HCT116 (cell line): ENCODE data around the gene DENND1A. TPM values are rescaled to one million over a fixed set of nuclear protein-coding genes. Genes with fewer than 3 reads are reported as not detected.

Experiments used
- ATAC-seq: fragments of 200-7000 bp; cut with Tn5 transposase; 2 replicates; pipeline ENCODE4 v1.9.1; 2020; ENCODE audit warnings: mild to moderate bottlenecking, moderate library complexity
- BruUV-seq: library from RNA; stranded (reverse); fragments of 400-500 nt; replicated peaks from 2 replicates; lab custom pipeline; 2021; lab: Mats Ljungman, UMichigan
- CTCF ChIA-PET: fragments of 300-600 bp; sonication (Branson Sonifier 250); formaldehyde crosslinking; loops from one replicate; lab custom pipeline; 2021; ENCODE audit warnings: antibody characterized with exemption; lab: Charles Lee
- POLR2A ChIA-PET: fragments of 300-600, 350-600 bp; sonication (Branson Sonifier 250); formaldehyde crosslinking; loops from one replicate; lab custom pipeline; 2021; ENCODE audit warnings: antibody characterized with exemption; lab: Charles Lee
- RAD21 ChIA-PET, 2 experiments: fragments of 300-600 bp; sonication (Branson Sonifier 250); formaldehyde crosslinking; loops; one replicate each; lab custom pipeline; 2023; ENCODE audit warnings: low total read pairs in 2 of 2; ENCODE audit not compliant: uncharacterized antibody in 2 of 2, unreplicated experiment in 2 of 2, low non-redundant PET in 1 of 2; lab: Charles Lee
- DNase-seq: peaks from one replicate; pipeline ENCODE4 v3.0.0-alpha.2; 2010; ENCODE audit warnings: low read depth, low spot score
- H2AFZ ChIP-seq: fragments of 200-600 bp; shearing (Covaris generic), sonication (generic); 2 replicates; pipeline ENCODE4 v1.6.1; 2017; ENCODE audit warnings: low read depth, mixed run types, mixed read lengths, antibody characterized with exemption, low read length; ENCODE audit not compliant: poor library complexity, severe bottlenecking
- H3K27ac ChIP-seq: 2 replicates; pipeline ENCODE4 v1.5.1; 2012; ENCODE audit warnings: low read depth, low read length
- H3K27me3 ChIP-seq: fragments of 200-600 bp; sonication (generic); 2 replicates; pipeline ENCODE4 v1.6.1; 2016; ENCODE audit warnings: mixed run types, low read length, mixed read lengths; ENCODE audit not compliant: insufficient read depth
- H3K36me3 ChIP-seq, 2 experiments: fragments of 200-500 bp in 1 of 2; fragments of 200-600 bp in 1 of 2; sonication (Bioruptor generic) in 1 of 2; sonication (generic) in 1 of 2; 2 replicates each; pipeline versions ENCODE4 v1.5.1 to v1.6.1; 2014 to 2016; ENCODE audit warnings: low read length in 2 of 2, inconsistent platforms in 1 of 2, mixed read lengths in 1 of 2, mixed run types in 1 of 2; ENCODE audit not compliant: insufficient read depth in 2 of 2, control insufficient read depth in 1 of 2
- H3K4me1 ChIP-seq, 2 experiments: fragments of 200-600 bp in 1 of 2; sonication (generic) in 1 of 2; 2 replicates each; pipeline versions ENCODE4 v1.5.1 to v1.6.1; 2012 to 2017; ENCODE audit warnings: low read length in 2 of 2, inconsistent platforms in 1 of 2, mild to moderate bottlenecking in 1 of 2, mixed read lengths in 1 of 2, mixed run types in 1 of 2, moderate library complexity in 1 of 2; ENCODE audit not compliant: insufficient read depth in 2 of 2, control insufficient read depth in 1 of 2
- H3K4me2 ChIP-seq: fragments of 200-600 bp; sonication (generic); 2 replicates; pipeline ENCODE4 v1.6.1; 2017; ENCODE audit warnings: mixed run types, low read length, mixed read lengths
- H3K4me3 ChIP-seq, 2 experiments: fragments of 200-600 bp in 1 of 2; sonication (generic) in 1 of 2; replicated peaks in 1 of 2; 2 replicates each; pipeline ENCODE4 v1.5.1; 2011 to 2016; ENCODE audit warnings: low read length in 2 of 2, control low read depth in 1 of 2, low read depth in 1 of 2, mild to moderate bottlenecking in 1 of 2, mixed read lengths in 1 of 2, mixed run types in 1 of 2
- H3K79me2 ChIP-seq: fragments of 200-600 bp; sonication (generic); 2 replicates; pipeline ENCODE4 v1.6.1; 2017; ENCODE audit warnings: mild to moderate bottlenecking, mixed run types, low read length, moderate library complexity, mixed read lengths; ENCODE audit not compliant: insufficient read depth
- H3K9ac ChIP-seq: fragments of 200-600 bp; sonication (generic); 2 replicates; pipeline ENCODE4 v1.6.1; 2016; ENCODE audit warnings: low read length, mixed read lengths
- H3K9me2 ChIP-seq: fragments of 200-600 bp; sonication (generic), shearing (Covaris generic); 2 replicates; pipeline ENCODE4 v1.6.1; 2017; ENCODE audit warnings: mixed run types, mild to moderate bottlenecking, moderate library complexity; ENCODE audit not compliant: insufficient read depth
- H3K9me3 ChIP-seq, 2 experiments: fragments of 200-500 bp in 1 of 2; fragments of 200-600 bp in 1 of 2; sonication (Bioruptor generic) in 1 of 2; sonication (generic) in 1 of 2; 2 replicates each; pipeline ENCODE4 v1.6.1; 2014 to 2017; ENCODE audit warnings: low read length in 2 of 2, mixed read lengths in 2 of 2, inconsistent platforms in 1 of 2, low read depth in 1 of 2, mild to moderate bottlenecking in 1 of 2, mixed run types in 1 of 2, moderate library complexity in 1 of 2; ENCODE audit not compliant: control insufficient read depth in 1 of 2, insufficient read depth in 1 of 2
- H4K20me1 ChIP-seq: fragments of 200-600 bp; sonication (generic), shearing (Covaris generic); 2 replicates; pipeline ENCODE4 v1.6.1; 2017; ENCODE audit warnings: mixed run types, mild to moderate bottlenecking, moderate library complexity; ENCODE audit not compliant: insufficient read depth
- CTCF ChIP-seq, 3 experiments: fragments of 200-600 bp in 1 of 3; sonication (generic) in 1 of 3; IDR thresholded peaks in 2 of 3; conservative IDR thresholded peaks in 1 of 3; 2 replicates each; pipeline ENCODE4 v1.5.1; 2012 to 2017; ENCODE audit warnings: low read depth in 2 of 3, low read length in 2 of 3, antibody characterized with exemption in 1 of 3, borderline replicate concordance in 1 of 3, control low read depth in 1 of 3, mild to moderate bottlenecking in 1 of 3, mixed read lengths in 1 of 3, mixed run types in 1 of 3, moderate library complexity in 1 of 3; ENCODE audit not compliant: insufficient read depth in 1 of 3
- EGR1 ChIP-seq: IDR thresholded peaks from 2 replicates; pipeline ENCODE4 v1.6.1; 2012; ENCODE audit warnings: low read depth
- FOSL1 ChIP-seq: IDR thresholded peaks from 2 replicates; pipeline ENCODE4 v1.6.1; 2012; ENCODE audit warnings: low read depth
- JUND ChIP-seq: IDR thresholded peaks from 2 replicates; pipeline ENCODE4 v1.6.1; 2012
- MAX ChIP-seq: IDR thresholded peaks from 2 replicates; pipeline ENCODE4 v1.6.1; 2012
- RAD21 ChIP-seq: IDR thresholded peaks from 2 replicates; pipeline ENCODE4 v1.6.1; 2012; ENCODE audit warnings: low read depth, mild to moderate bottlenecking
- SIN3A ChIP-seq: IDR thresholded peaks from 2 replicates; pipeline ENCODE4 v1.6.1; 2012; ENCODE audit warnings: low read depth
- ZFX ChIP-seq: fragments of 450-650 bp; IDR thresholded peaks from 2 replicates; pipeline ENCODE4 v1.6.1; 2017
- intact Hi-C: fragments of 100-400 bp; cut with micrococcal nuclease; formaldehyde crosslinking; loops from 2 replicates; pipeline ENCODE4 v1.10.0; 2022
- total RNA-seq: library from RNA; stranded (reverse); gene quantifications from one replicate; pipeline ENCODE4 v1.2.1, GENCODE V29; 2021; ENCODE audit not compliant: unreplicated experiment
- TF ChIP-seq, protein P1 (sequence below): IDR thresholded peaks from 2 replicates; pipeline ENCODE4 v1.6.1; 2012
- TF ChIP-seq, protein P2 (sequence below): IDR thresholded peaks from 2 replicates; pipeline ENCODE4 v1.6.1; 2011; ENCODE audit warnings: mild to moderate bottlenecking, low read length, moderate library complexity; ENCODE audit not compliant: insufficient replicate concordance; ENCODE audit errors: extremely low read depth

Gene DENND1A
- total RNA-seq, 1 experiment from 2014 or later, result 33.0 TPM

DNA sequence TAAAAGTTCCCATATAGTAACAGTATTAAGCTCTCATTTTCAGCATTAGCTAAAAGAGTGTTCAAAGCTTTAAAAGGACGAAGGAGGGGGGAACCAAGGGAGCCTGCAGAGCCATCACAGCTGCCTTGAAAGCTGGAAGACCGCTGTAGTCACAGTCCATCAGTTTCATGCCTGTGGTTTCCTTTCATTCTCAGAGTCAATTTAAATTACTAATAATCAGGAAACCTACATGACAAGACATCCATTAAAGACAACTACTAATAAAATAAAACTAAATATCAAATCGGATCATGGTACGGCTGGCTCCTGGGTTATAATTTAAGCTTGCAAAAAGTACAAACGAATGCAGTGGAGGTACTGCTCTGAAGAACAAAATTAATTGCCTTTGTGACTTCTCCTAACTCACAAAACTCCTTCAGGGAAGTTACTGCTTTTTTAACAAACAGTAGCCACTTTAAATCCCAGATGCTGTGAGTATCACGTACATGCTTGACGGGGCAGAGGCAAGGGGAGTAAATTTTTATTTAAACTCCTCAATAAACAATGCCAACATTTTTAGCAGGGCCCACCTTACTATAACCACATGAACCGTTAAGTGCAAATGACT lies 213.5 kb downstream of the DENND1A start:
- ChIA-PET CTCF (no interaction called here), POLR2A (no interaction called here), RAD21 (no interaction called here)
- H3K27me3 ChIP-seq, result no peaks in the 10 kb centered on the region
- H3K9ac ChIP-seq, result no peak overlapping the region
- H3K9me3 ChIP-seq, result no peaks in the 10 kb centered on the region
- H3K36me3 ChIP-seq, result no peaks in the 10 kb centered on the region
- intact Hi-C loops, result no loop called here
- no peak overlapping the region for H3K27ac ChIP-seq
- no peaks in the 10 kb centered on the region for H3K79me2 ChIP-seq
- H2AFZ ChIP-seq, result no peak overlapping the region
- TF ChIP-seq SIN3A (no peak), JUND (no peak), FOSL1 (no peak), RAD21 (no peak), ZFX (no peak), EGR1 (no peak)
- TF ChIP-seq, protein P1, sequence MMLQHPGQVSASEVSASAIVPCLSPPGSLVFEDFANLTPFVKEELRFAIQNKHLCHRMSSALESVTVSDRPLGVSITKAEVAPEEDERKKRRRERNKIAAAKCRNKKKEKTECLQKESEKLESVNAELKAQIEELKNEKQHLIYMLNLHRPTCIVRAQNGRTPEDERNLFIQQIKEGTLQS, result no peak
- TF ChIP-seq, all 23 proteins: peak for 0
- no peak for ATAC-seq
- no peaks in the 10 kb centered on the region for H3K9me2 ChIP-seq
- H4K20me1 ChIP-seq, result no peaks in the 10 kb centered on the region
- no peak for DNase-seq
- no peak overlapping the region for H3K4me3 ChIP-seq
- no TSS peak for BruUV-seq
- no peak overlapping the region for H3K4me2 ChIP-seq
- H3K4me1 ChIP-seq, result no peaks in the 10 kb centered on the region

GRCh38 chr9:123715258-123715657 lies 214.7 kb downstream of the DENND1A start:
- no TSS peak for BruUV-seq
- Histone ChIP-seq H3K27ac (no peak overlapping the region), H3K9me2 (no peaks in the 10 kb centered on the region), H3K4me3 (no peak overlapping the region), H4K20me1 (no peaks in the 10 kb centered on the region), H2AFZ (no peak overlapping the region), H3K4me1 (no peaks in the 10 kb centered on the region), H3K27me3 (no peaks in the 10 kb centered on the region), H3K9ac (no peak overlapping the region), H3K4me2 (no peak overlapping the region), H3K79me2 (no peaks in the 10 kb centered on the region), H3K9me3 (no peaks in the 10 kb centered on the region), H3K36me3 (no peaks in the 10 kb centered on the region)
- ChIA-PET POLR2A (no interaction called here), RAD21 (no interaction called here), CTCF (no interaction called here)
- ATAC-seq, result no peak
- DNase-seq, result no peak
- intact Hi-C loops, result no loop called here
- TF ChIP-seq, protein P2, sequence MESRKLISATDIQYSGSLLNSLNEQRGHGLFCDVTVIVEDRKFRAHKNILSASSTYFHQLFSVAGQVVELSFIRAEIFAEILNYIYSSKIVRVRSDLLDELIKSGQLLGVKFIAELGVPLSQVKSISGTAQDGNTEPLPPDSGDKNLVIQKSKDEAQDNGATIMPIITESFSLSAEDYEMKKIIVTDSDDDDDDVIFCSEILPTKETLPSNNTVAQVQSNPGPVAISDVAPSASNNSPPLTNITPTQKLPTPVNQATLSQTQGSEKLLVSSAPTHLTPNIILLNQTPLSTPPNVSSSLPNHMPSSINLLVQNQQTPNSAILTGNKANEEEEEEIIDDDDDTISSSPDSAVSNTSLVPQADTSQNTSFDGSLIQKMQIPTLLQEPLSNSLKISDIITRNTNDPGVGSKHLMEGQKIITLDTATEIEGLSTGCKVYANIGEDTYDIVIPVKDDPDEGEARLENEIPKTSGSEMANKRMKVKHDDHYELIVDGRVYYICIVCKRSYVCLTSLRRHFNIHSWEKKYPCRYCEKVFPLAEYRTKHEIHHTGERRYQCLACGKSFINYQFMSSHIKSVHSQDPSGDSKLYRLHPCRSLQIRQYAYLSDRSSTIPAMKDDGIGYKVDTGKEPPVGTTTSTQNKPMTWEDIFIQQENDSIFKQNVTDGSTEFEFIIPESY, result no peak
- TF ChIP-seq RAD21 (no peak), SIN3A (no peak), JUND (no peak), CTCF (IDR thresholded peaks at IDR 0.05 in 2 of 3, conservative IDR thresholded peaks at IDR 0.05 in 1 of 3; ENCODE audit: borderline replicate concordance in 1 of 3, insufficient read depth in 1 of 3, low read depth in 2 of 3, low read length in 2 of 3) (no peak), MAX (no peak)
- TF ChIP-seq, all 23 proteins: peak for 0
